PC-9 (cell line): Measurements from ENCODE around the gene WDFY3.

ENCODE experiments used
- CTCF ChIP-seq: fragments of 200-600 bp; sonication (generic); conservative IDR thresholded peaks from 2 replicates; pipeline ENCODE4 v1.6.1; 2017; ENCODE audit warnings: mixed run types, antibody characterized with exemption, mild to moderate bottlenecking, moderate library complexity
- EZH2 ChIP-seq: fragments of 200-600 bp; sonication (generic); IDR thresholded peaks from 2 replicates; pipeline ENCODE4 v1.8.0; 2017; ENCODE audit warnings: antibody characterized with exemption, low read depth

GRCh38 chr4:84719115-84719514 is 247.4 kb downstream of the WDFY3 start:
- no peak for TF ChIP-seq CTCF
- TF ChIP-seq EZH2, result no peak
